Liver (tissue), 9 donors: Measurements from ENCODE around the gene ARGLU1. TPM values are rescaled to one million over a fixed set of nuclear protein-coding genes. Genes with fewer than 3 reads are reported as not detected.

Source experiments
- DNase-seq: peaks from one replicate; pipeline ENCODE4 v3.0.0-alpha.2; 2017; ENCODE audit warnings: low spot score
- H3K27ac ChIP-seq, 2 donors: one replicate each; pipeline ENCODE4 v1.7.0; 2013; ENCODE audit warnings: inconsistent platforms in 2 of 2, low read length in 2 of 2, control low read depth in 1 of 2, low read depth in 1 of 2, mild to moderate bottlenecking in 1 of 2
- H3K27me3 ChIP-seq, 4 donors: one replicate each; pipeline versions ENCODE4 v1.6.1 to v1.7.0; 2013; ENCODE audit warnings: low read length in 3 of 4, inconsistent platforms in 1 of 4, mild to moderate bottlenecking in 1 of 4, moderate library complexity in 1 of 4; ENCODE audit not compliant: control insufficient read depth in 4 of 4, insufficient read depth in 4 of 4
- H3K36me3 ChIP-seq, 4 donors: one replicate each; pipeline versions ENCODE4 v1.6.1 to v1.7.0; 2013; ENCODE audit warnings: low read length in 3 of 4, mild to moderate bottlenecking in 3 of 4, low read depth in 1 of 4, moderate library complexity in 1 of 4; ENCODE audit not compliant: control insufficient read depth in 4 of 4, insufficient read depth in 3 of 4
- H3K4me1 ChIP-seq, 4 donors: one replicate each; pipeline versions ENCODE4 v1.6.1 to v1.7.0; 2013; ENCODE audit warnings: low read length in 3 of 4, mild to moderate bottlenecking in 3 of 4, moderate library complexity in 1 of 4; ENCODE audit not compliant: control insufficient read depth in 4 of 4, insufficient read depth in 4 of 4
- H3K4me3 ChIP-seq, 3 donors: one replicate each; pipeline versions ENCODE4 v1.6.1 to v1.7.0; 2013; ENCODE audit warnings: low read length in 3 of 3, control low read depth in 1 of 3, low read depth in 1 of 3, mild to moderate bottlenecking in 1 of 3
- H3K9ac ChIP-seq, 2 donors: one replicate each; pipeline ENCODE4 v1.7.0; 2013; ENCODE audit warnings: low read length in 2 of 2, mild to moderate bottlenecking in 2 of 2, moderate library complexity in 2 of 2, control low read depth in 1 of 2, low read depth in 1 of 2
- H3K9me3 ChIP-seq, 4 donors: one replicate each; pipeline versions ENCODE4 v1.6.1 to v1.7.0; 2013; ENCODE audit warnings: low read length in 3 of 4; ENCODE audit not compliant: control insufficient read depth in 4 of 4
- EGR1 ChIP-seq, 2 donors: IDR thresholded peaks; 2 replicates each; pipeline ENCODE4 v1.6.1; 2016 to 2018; ENCODE audit warnings: antibody characterized with exemption in 2 of 2, low read depth in 2 of 2
- GABPA ChIP-seq, 2 donors: IDR thresholded peaks in 1 of 2; conservative IDR thresholded peaks in 1 of 2; 2 replicates each; pipeline ENCODE4 v1.6.1; 2016; ENCODE audit warnings: antibody characterized with exemption in 2 of 2, mild to moderate bottlenecking in 1 of 2, moderate library complexity in 1 of 2
- HNF4A ChIP-seq, 2 donors: conservative IDR thresholded peaks; 2 replicates each; pipeline ENCODE4 v1.6.1; 2016; ENCODE audit warnings: antibody characterized with exemption in 2 of 2, mild to moderate bottlenecking in 2 of 2
- HNF4G ChIP-seq: IDR thresholded peaks from 2 replicates; pipeline ENCODE4 v1.6.1; 2016; ENCODE audit warnings: antibody characterized with exemption
- JUND ChIP-seq, 2 donors: IDR thresholded peaks; 2 replicates each; pipeline ENCODE4 v1.6.1; 2016; ENCODE audit warnings: antibody characterized with exemption in 2 of 2
- NR2F2 ChIP-seq: IDR thresholded peaks from 2 replicates; pipeline ENCODE4 v1.6.1; 2016; ENCODE audit warnings: antibody characterized with exemption
- RAD21 ChIP-seq, 2 donors: IDR thresholded peaks; 2 replicates each; pipeline ENCODE4 v1.6.1; 2016; ENCODE audit warnings: antibody characterized with exemption in 2 of 2, mild to moderate bottlenecking in 2 of 2
- RXRA ChIP-seq, 2 donors: IDR thresholded peaks; 2 replicates each; pipeline ENCODE4 v1.6.1; 2017 to 2018; ENCODE audit warnings: antibody characterized with exemption in 2 of 2, mild to moderate bottlenecking in 1 of 2
- TAF1 ChIP-seq: conservative IDR thresholded peaks from 2 replicates; pipeline ENCODE4 v1.6.1; 2016; ENCODE audit warnings: antibody characterized with exemption, mild to moderate bottlenecking
- YY1 ChIP-seq: IDR thresholded peaks from 2 replicates; pipeline ENCODE4 v1.6.1; 2016; ENCODE audit warnings: antibody characterized with exemption, mild to moderate bottlenecking
- WGBS: extraction: QIAGEN DNeasy Blood & Tissue Kit; methylation state at CpG from one replicate; pipeline ENCODE4 v1.1.7; 2013; 5-methylcytosine and 5-hydroxymethylcytosine counted together
- polyA plus RNA-seq, 2 donors: library from polyadenylated mRNA; stranded (reverse) in 1 of 2; unstranded in 1 of 2; fragments of 200-250 nt in 1 of 2; fragments of >200 nt in 1 of 2; fragmentation: Nextera tagmentation in 1 of 2; extraction: Ambion mirVana in 1 of 2; gene quantifications; one replicate each; pipeline versions ENCODE4 v1.2.1 to v1.2.3, GENCODE V29; 2013 to 2015
- total RNA-seq, 2 donors: library from RNA; depleted of rRNA; stranded (reverse); fragments of >200 nt; gene quantifications; one replicate each; pipeline ENCODE4 v1.2.3, GENCODE V29; 2014
- TF ChIP-seq, protein P1 (sequence below): IDR thresholded peaks from 2 replicates; pipeline ENCODE4 v1.6.1; 2016; ENCODE audit warnings: antibody characterized with exemption
- TF ChIP-seq, protein P2 (sequence below): IDR thresholded peaks from 2 replicates; pipeline ENCODE4 v1.6.1; 2016; ENCODE audit warnings: antibody characterized with exemption
- donor health status: healthy.
- donor health status: healthy.
- donor health status: healthy.
- donor health status: healthy.
- donor health status: healthy.

ARGLU1 gene
- total and polyA plus RNA-seq, 4 donors, result 16.7 to 50.8 (median 30.1) TPM

DNA sequence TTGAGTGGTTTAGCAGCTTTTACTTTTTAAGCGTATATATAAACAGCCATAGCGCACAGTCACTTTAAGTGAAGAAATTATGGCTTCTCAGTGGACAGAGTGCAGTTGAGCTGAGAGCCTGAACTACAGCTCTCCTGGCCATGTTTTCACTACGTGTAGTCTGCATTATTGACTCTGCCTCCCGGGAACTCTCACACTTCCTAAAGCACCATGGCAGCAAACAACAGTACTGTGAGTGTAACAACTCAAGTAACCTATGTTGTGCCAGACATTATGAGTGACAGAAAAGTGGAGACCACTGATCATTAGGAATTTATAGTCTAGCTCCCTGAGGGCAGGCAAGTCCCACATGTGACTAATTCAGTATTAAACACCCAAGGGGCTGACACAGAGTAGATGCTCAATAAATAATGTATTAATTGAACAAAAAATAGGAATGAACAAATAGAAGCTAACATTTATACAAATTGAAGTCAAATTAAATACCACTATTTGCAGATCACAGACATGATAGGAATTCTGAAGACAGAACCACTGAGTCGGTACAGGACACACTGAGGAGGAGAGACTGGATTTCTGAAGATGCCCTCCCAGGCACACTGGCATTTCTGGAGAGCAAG is 52.2 kb downstream of the ARGLU1 start:
- TF ChIP-seq TAF1 (no peak), HNF4G (no peak), JUND (IDR thresholded peaks at IDR 0.05) (no peak), HNF4A (conservative IDR thresholded peaks at IDR 0.05) (no peak)
- TF ChIP-seq, protein P1, sequence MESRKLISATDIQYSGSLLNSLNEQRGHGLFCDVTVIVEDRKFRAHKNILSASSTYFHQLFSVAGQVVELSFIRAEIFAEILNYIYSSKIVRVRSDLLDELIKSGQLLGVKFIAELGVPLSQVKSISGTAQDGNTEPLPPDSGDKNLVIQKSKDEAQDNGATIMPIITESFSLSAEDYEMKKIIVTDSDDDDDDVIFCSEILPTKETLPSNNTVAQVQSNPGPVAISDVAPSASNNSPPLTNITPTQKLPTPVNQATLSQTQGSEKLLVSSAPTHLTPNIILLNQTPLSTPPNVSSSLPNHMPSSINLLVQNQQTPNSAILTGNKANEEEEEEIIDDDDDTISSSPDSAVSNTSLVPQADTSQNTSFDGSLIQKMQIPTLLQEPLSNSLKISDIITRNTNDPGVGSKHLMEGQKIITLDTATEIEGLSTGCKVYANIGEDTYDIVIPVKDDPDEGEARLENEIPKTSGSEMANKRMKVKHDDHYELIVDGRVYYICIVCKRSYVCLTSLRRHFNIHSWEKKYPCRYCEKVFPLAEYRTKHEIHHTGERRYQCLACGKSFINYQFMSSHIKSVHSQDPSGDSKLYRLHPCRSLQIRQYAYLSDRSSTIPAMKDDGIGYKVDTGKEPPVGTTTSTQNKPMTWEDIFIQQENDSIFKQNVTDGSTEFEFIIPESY, result no peak

DNA sequence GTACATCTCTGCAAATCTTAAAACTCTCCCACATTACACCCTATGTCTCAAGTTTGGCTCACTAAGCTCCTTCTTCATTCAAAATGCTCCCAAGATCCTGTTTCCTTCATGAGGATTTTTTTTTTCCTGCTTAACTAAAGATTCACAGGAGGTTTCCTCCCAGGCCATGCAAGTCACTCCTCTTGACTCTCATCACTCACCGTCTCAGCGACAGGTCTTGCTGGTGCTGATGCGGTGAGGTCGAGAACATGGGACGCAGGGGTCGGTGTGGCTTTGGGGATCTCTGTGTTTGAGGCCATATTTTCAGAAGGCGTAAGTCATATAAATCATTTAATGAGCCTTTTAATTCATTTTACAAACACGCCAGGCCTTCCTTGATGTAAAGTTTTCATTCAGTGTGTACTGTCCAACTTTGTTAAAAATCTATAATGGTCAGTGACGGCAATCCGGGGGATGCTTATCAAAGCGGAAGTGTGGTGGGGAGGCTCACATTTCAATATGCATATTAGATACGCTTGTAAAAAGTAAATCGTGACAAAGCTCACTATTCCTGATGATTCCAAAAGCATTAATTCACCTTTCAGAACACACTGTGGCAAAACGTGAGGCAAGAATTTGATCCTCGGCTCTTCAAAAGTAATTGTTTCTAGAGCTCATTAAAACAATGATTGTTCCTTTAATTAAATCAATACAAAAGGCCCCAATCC is 52.9 kb downstream of the ARGLU1 start:
- peaks cover 0 to 2% (median under 1%) of the 10 kb centered on the region in 4 donors for H3K27me3 ChIP-seq
- H3K9ac ChIP-seq, result no peak overlapping the region
- H3K36me3 ChIP-seq, result peaks cover 0 to 1% (median 0%) of the 10 kb centered on the region in 4 donors
- DNase-seq, result no peak
- H3K4me3 ChIP-seq, result no peak overlapping the region
- 71% methylated on average over 15 of the region's 15 CpGs for WGBS
- H3K27ac ChIP-seq, result no peak overlapping the region
- no peaks in the 10 kb centered on the region for H3K9me3 ChIP-seq
- TF ChIP-seq, protein P2, sequence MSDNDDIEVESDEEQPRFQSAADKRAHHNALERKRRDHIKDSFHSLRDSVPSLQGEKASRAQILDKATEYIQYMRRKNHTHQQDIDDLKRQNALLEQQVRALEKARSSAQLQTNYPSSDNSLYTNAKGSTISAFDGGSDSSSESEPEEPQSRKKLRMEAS, result no peak
- TF ChIP-seq EGR1 (IDR thresholded peaks at IDR 0.05; ENCODE audit: low read depth in 2 of 2) (no peak), JUND (IDR thresholded peaks at IDR 0.05) (no peak), YY1 (no peak), RAD21 (IDR thresholded peaks at IDR 0.05) (no peak), NR2F2 (no peak), GABPA (IDR thresholded peaks at IDR 0.05 in 1 of 2, conservative IDR thresholded peaks at IDR 0.05 in 1 of 2) (no peak), TAF1 (no peak), RXRA (IDR thresholded peaks at IDR 0.05) (no peak), HNF4G (no peak)
- TF ChIP-seq, protein P1, result no peak
- H3K4me1 ChIP-seq, result no peaks in the 10 kb centered on the region

More for the DNA sequence above, 52.2 kb downstream of the ARGLU1 start:
- Histone ChIP-seq H3K9ac (no peak overlapping the region), H3K4me1 (no peaks in the 10 kb centered on the region), H3K27me3 (peaks cover 0 to 4% (median 1%) of the 10 kb centered on the region in 4 donors), H3K27ac (no peak overlapping the region), H3K4me3 (no peak overlapping the region), H3K9me3 (no peaks in the 10 kb centered on the region), H3K36me3 (no peaks in the 10 kb centered on the region)
- DNase-seq, result no peak
- 63% methylated on average over 5 of the region's 5 CpGs for WGBS
